Measurements from ENCODE around the gene KAT2A. TPM values are rescaled to one million over a fixed set of nuclear protein-coding genes. Genes with fewer than 3 reads are reported as not detected.

KAT2A gene
- total and polyA plus RNA-seq, 5 experiments from 2014 or later: 5.1 to 73.3 (median 11.8) TPM

DNA sequence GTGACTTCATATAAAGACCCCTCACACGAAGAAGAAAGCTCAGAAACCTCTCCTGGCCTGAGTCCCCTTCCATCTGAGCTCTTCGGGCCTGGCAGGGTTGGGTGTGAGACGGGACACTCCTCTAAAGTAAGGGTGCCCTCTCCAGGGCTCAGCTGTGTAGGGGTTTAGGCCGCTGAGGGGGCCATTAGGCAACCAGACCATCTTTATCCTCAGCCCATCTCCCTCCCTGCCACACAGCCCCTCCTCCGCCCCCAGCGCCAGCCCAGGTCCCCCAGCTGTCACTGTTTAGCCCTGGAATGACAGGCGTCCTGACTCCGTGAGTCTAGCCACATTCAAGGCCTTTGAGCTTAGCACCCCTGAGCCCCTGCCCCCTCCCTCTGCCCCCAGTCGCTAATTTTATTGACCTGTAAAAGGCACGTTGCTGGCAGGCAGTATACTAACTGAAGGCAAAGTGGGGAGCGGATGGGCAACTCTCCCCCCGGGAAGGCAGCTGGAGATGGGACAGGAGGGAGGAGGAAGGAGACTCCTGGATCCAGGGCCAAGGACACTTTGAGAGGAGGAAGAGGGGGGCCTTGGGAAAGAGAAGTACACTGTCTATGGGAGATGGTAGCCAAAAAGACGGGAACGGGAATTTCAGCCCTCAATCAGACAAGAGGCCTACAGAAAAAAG, 22.3 kb downstream of the KAT2A start:
- H3K9me3 Mint-ChIP-seq: no peaks in the 10 kb centered on the region
- H3K27me3 Mint-ChIP-seq: peaks cover 7 to 36% (median 11%) of the 10 kb centered on the region in 5 donors
- H3K4me1 Mint-ChIP-seq: peaks cover 8 to 13% (median 9%) of the 10 kb centered on the region in 4 donors
- peaks cover 0 to 9% (median 0%) of the 10 kb centered on the region in 3 donors for H3K36me3 Mint-ChIP-seq
- DNase-seq: peak in 1 of 10 donors; percentile 21
- POLR2A ChIA-PET: interaction anchor here (0.5 to 1.3 kb wide), 2 partner anchors 12 to 1107 kb away, joined by 3 to 4 read pairs; no protein-coding TSS in a partner anchor
- ATAC-seq: peak in 1 of 2 donors; percentile 31
- H3K27ac Mint-ChIP-seq: peak overlapping the region in 2 of 10 donors; percentile 14 to 72
- peak overlapping the region in 5 of 10 donors; percentile 11 to 68 (median 22) for H3K4me3 Mint-ChIP-seq

DNA sequence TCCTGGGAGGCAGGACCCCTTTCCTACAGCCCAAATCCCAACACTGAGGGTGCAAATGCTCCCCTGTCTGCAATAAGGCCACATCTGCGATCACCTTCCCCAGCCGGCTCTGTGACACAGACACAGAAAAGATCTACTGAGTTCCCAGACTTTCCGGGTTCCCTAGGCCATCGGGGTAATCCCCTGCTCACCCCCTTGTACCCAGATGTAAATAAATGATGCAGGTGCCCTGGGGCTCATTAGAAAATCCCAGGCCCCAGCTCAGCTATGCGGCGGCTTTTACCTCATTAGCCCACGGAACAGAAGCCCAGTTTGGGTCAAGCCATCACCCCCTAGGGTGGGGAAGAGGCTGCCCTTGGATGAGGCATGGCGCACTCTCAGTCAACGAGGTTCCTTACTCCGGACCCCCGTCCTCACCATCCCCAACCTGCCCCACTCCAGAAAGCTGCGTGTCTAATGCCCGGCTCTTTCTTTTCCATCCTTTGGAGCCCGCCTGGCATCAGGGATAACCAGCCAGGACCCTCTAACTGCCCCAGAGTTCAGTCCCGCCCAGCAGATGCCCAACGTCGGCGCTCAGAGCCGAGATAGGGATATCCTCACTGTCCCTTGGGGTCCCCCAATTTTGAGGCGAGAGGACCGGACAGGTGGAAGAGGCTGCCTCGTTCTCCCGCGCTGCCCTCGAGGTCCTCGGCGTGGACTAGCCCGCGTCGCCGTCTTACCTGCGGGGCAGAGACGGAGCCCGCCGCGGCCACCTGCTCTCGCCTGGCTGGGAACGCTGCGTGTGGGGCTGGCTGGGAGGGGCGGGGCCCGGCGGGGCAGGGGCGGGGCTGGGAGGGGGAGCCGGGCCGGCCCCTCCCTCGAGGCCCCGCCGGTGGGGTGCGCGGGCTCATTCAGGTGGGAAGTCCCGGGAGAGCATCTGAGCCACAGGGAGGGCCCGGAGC, 23.2 kb downstream of the KAT2A start, which contains the start of gene ZNF385C:
Gene ZNF385C (minus strand): TSS at position 783 of the 941 bp plus-strand sequence. CDS start 35,417 bp downstream, outside the sequence.
- DNase-seq (peak in 9 of 10 donors; percentile 25 to 71 (median 37)), ATAC-seq (peak; percentile 78 to 93)
- H3K4me3 Mint-ChIP-seq: peak within 1 kb of the TSS; percentile 30 to 78 (median 64)
- peaks cover 8 to 13% (median 9%) of the 10 kb centered on the region in 4 donors for H3K4me1 Mint-ChIP-seq
- H3K27ac Mint-ChIP-seq: peak within 1 kb of the TSS in 3 of 10 donors; percentile 14 to 85 (median 72)
- H3K27me3 Mint-ChIP-seq: peaks cover 8 to 39% (median 11%) of the 10 kb centered on the region in 5 donors
- no peaks in the 10 kb centered on the region for H3K9me3 Mint-ChIP-seq
- peaks cover 0 to 1% (median 0%) of the 10 kb centered on the region in 3 donors for H3K36me3 Mint-ChIP-seq
- POLR2A ChIA-PET: interaction anchor here (0.5 to 1.4 kb wide), 5 partner anchors 13 to 1107 kb away, joined by 3 to 5 read pairs (median 4); partner anchors contain the start of gene DHX58

DNA sequence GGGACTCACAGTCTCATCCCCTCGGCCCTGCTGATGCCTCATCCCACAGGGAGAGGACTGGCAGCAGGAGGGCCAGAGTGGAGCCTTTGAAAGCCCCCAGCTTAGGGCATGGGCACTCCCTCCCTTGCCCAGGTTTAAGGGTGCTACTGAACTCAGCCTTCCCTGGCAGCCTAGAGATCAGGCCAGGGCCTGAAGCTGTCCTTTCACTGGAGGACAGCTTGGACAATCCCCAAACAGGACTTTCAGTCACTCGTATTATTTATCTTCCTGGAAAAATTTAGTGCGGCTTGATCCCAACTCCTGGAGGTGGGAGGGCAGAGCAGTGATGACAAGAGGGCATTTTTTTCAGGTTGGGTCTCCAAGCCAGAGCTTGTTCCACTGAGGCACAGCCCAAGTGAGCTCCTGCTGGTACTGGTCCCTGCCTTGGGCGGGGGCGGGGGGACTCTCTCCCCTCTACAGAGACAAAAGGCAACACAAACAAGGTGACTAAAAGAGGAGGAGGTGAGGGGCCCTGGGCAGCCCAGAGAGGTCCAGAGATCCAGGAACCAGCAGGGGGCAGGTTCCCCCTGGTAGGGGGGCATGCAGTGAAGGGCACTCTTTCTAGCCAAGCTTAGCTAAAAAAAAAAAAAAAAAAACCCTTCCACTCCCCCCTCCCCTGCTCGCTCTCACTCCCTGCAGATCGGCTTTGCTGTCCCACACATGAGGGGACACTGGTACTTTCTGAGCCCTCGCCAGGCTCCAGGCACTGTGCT, 24.6 kb downstream of the KAT2A start:
- Mint-ChIP-seq H3K27me3 (peaks cover 8 to 39% (median 11%) of the 10 kb centered on the region in 5 donors), H3K27ac (no peak overlapping the region), H3K4me1 (peaks cover 8 to 11% (median 8%) of the 10 kb centered on the region in 4 donors), H3K4me3 (no peak overlapping the region), H3K36me3 (no peaks in the 10 kb centered on the region), H3K9me3 (no peaks in the 10 kb centered on the region)
- no peak for DNase-seq
- POLR2A ChIA-PET: interaction anchor here (0.7 kb wide), 1 partner anchor 1257 kb away, joined by 3 read pairs; no protein-coding TSS in a partner anchor
- no peak for ATAC-seq

DNA sequence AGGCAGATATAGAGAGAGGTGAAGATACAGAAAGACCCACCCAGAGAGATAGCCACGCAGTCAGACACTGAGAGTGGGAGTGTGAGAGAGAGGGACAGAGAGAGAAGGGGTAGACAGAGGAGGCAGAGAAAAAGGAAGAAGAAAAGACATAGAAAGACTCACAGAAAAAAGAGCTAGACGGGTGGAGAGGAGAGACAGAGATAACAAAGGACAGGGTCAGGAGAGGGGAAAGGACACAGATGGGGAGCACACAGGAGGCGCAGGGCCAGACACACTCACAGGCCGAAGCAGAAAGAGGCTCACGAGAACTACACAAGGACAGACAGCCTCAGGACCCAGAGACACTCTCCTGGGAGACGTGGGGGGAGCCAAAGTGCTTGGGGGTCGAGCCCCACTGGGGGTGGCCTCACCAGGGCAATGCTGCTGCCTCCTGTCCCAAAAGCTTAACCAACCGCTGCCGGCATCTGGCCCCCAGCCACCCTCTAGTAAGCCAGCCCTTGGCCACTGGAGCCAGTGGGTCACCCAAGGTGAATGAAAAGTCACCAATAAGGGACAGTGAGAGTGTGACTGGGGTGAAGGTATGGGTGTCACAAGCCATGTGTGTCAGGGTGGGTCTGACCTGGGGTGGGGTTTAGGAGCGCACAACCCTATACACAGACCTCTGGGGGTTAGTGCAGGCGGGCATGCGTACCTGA, 26.6 kb downstream of the KAT2A start:
- POLR2A ChIA-PET: no interaction called here
- Mint-ChIP-seq H3K4me1 (peaks cover 6 to 9% (median 8%) of the 10 kb centered on the region in 4 donors), H3K27me3 (peaks cover 8 to 39% (median 13%) of the 10 kb centered on the region in 5 donors), H3K9me3 (no peaks in the 10 kb centered on the region), H3K27ac (no peak overlapping the region), H3K4me3 (no peak overlapping the region), H3K36me3 (no peaks in the 10 kb centered on the region)
- ATAC-seq (no peak), DNase-seq (no peak)

GRCh38 chr17:42092939-42093338, 28.2 kb downstream of the KAT2A start:
- Mint-ChIP-seq H3K36me3 (no peaks in the 10 kb centered on the region), H3K27me3 (peaks cover 8 to 37% (median 14%) of the 10 kb centered on the region in 5 donors), H3K27ac (no peak overlapping the region), H3K4me1 (peaks cover 5 to 6% (median 5%) of the 10 kb centered on the region in 4 donors), H3K4me3 (no peak overlapping the region), H3K9me3 (no peaks in the 10 kb centered on the region)
- ATAC-seq (no peak), DNase-seq (no peak)
- POLR2A ChIA-PET: interaction anchor here (0.7 kb wide), 1 partner anchor 15 kb away, joined by 3 read pairs; no protein-coding TSS in a partner anchor

DNA sequence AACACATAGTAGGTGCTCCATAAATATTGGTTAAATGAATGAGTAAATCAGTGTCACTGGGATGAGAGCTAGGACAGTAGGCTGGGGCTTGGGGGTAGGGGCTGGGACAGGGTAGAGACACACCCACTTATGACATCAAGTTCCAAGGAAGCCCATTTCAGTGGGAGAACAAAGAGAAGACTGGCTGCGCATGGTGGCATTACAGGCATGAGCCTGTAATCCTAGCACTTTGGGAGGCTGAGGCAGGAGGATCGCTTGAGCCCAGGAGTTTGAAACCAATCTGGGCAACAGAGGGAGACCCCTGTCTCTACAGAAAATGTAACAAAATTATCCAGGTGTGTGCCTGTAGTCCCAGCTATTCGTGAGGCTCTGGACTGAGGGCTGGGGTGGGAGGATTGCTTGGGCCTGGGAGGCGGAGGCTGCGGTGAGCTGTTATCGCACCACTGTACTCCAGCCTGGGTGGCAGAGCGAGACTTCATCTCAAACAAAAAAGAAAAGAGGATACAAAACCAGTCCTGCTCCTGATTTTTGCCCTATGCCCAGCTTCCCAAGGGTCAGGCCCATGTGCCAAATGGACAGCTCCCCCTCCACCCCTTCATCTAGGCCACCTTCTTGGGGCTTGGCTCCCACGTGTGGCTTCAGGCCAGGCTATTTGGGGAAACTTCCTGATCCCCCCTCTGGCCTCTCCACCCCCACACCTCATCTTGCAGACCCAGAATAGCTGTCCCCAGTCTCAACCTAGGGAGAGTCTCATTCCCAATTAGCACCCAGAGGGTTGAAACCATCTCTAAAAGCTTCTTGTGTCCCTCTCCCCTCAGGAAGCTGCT, 30.0 kb downstream of the KAT2A start:
- no peak for DNase-seq
- Mint-ChIP-seq H3K4me3 (no peak overlapping the region), H3K36me3 (no peaks in the 10 kb centered on the region), H3K9me3 (no peaks in the 10 kb centered on the region), H3K27me3 (peaks cover 4 to 24% (median 10%) of the 10 kb centered on the region in 5 donors), H3K27ac (peak overlapping the region in 1 of 10 donors; percentile 32), H3K4me1 (no peaks in the 10 kb centered on the region)
- no peak for ATAC-seq
- POLR2A ChIA-PET: no interaction called here

GRCh38 chr17:42088736-42089135, 32.4 kb downstream of the KAT2A start:
- H3K4me1 Mint-ChIP-seq: no peaks in the 10 kb centered on the region
- POLR2A ChIA-PET: no interaction called here
- ATAC-seq (no peak), DNase-seq (no peak)
- H3K36me3 Mint-ChIP-seq: no peaks in the 10 kb centered on the region
- no peak overlapping the region for H3K27ac Mint-ChIP-seq
- no peaks in the 10 kb centered on the region for H3K9me3 Mint-ChIP-seq
- H3K4me3 Mint-ChIP-seq: no peak overlapping the region
- H3K27me3 Mint-ChIP-seq: peaks cover 0 to 4% (median 2%) of the 10 kb centered on the region in 5 donors

GRCh38 chr17:42087736-42088705, 33.1 kb downstream of the KAT2A start:
- Mint-ChIP-seq H3K4me3 (no peak overlapping the region), H3K36me3 (no peaks in the 10 kb centered on the region), H3K9me3 (no peaks in the 10 kb centered on the region), H3K27ac (peak overlapping the region in 1 of 10 donors; percentile 55), H3K27me3 (peaks cover 0 to 4% (median 0%) of the 10 kb centered on the region in 5 donors), H3K4me1 (no peaks in the 10 kb centered on the region)
- POLR2A ChIA-PET: no interaction called here
- no peak for ATAC-seq
- DNase-seq: no peak

GRCh38 chr17:42087042-42087701, 34.0 kb downstream of the KAT2A start:
- no peak for DNase-seq
- H3K27ac Mint-ChIP-seq: peak overlapping the region in 1 of 10 donors; percentile 55
- POLR2A ChIA-PET: no interaction called here
- H3K9me3 Mint-ChIP-seq: no peaks in the 10 kb centered on the region
- peaks cover 0 to 4% (median 0%) of the 10 kb centered on the region in 5 donors for H3K27me3 Mint-ChIP-seq
- H3K4me1 Mint-ChIP-seq: no peaks in the 10 kb centered on the region
- ATAC-seq: no peak
- no peaks in the 10 kb centered on the region for H3K36me3 Mint-ChIP-seq
- no peak overlapping the region for H3K4me3 Mint-ChIP-seq
